A549 (cell line): ENCODE results near the gene KLK2. TPM values are rescaled to one million over a fixed set of nuclear protein-coding genes. Genes with fewer than 3 reads are reported as not detected.

Experiments
- ATAC-seq, 2 experiments: fragments of 200-7000 bp in 1 of 2; fragments of >200 bp in 1 of 2; cut with Nextera tagmentation in 1 of 2; cut with Tn5 transposase in 1 of 2; 3 replicates each; pipeline versions ENCODE4 v1.8.0 to v1.9.1; 2018 to 2020; ENCODE audit warnings: mild to moderate bottlenecking in 1 of 2, moderate library complexity in 1 of 2
- CTCF ChIA-PET: fragments of 300-600 bp; sonication (Branson Sonifier 250); formaldehyde crosslinking; extraction: SDS; loops from one replicate; lab custom pipeline; 2021; ENCODE audit warnings: antibody characterized with exemption, inconsistent platforms; lab: Yijun Ruan, JAX
- POLR2A ChIA-PET: fragments of 350-600 bp; formaldehyde crosslinking; extraction: SDS; loops from one replicate; lab custom pipeline; 2021; ENCODE audit warnings: antibody characterized with exemption, inconsistent platforms; lab: Yijun Ruan, JAX
- DNase-seq, 2 experiments: peaks; one replicate each; pipeline versions ENCODE4 v3.0.0 to v3.0.0-alpha.2; 2011 to 2016; ENCODE audit warnings: low read depth in 1 of 2, low spot score in 1 of 2
- FAIRE-seq: peaks from 2 replicates; lab custom pipeline; 2011; peaks lifted over from hg19 to GRCh38; lab: Jason Lieb, UNC
- H3K27ac ChIP-seq, 2 experiments: fragments of >200 bp; sonication (Bioruptor Twin); formaldehyde crosslinking; 3 replicates each; pipeline ENCODE4 v1.5.1; 2016 to 2017
- H3K4me1 ChIP-seq: fragments of >200 bp; sonication (Bioruptor Twin); formaldehyde crosslinking; 3 replicates; pipeline ENCODE4 v1.6.1; 2016
- H3K4me2 ChIP-seq: fragments of >200 bp; sonication (Bioruptor Twin); formaldehyde crosslinking; 3 replicates; pipeline ENCODE4 v1.6.1; 2016
- H3K4me3 ChIP-seq: fragments of >200 bp; sonication (Bioruptor Twin); formaldehyde crosslinking; 3 replicates; pipeline ENCODE4 v1.5.1; 2016
- H3K9me3 ChIP-seq: fragments of >200 bp; sonication (Bioruptor Twin); formaldehyde crosslinking; 3 replicates; pipeline ENCODE4 v1.6.1; 2016
- ATOH8 ChIP-seq: fragments of 250-450 bp; sonication (Bioruptor Pico); IDR thresholded peaks from 2 replicates; pipeline ENCODE4 v1.5.0; 2020; ENCODE audit warnings: low read depth, mild to moderate bottlenecking, moderate library complexity
- BHLHE40 ChIP-seq: IDR thresholded peaks from 2 replicates; pipeline ENCODE4 v1.6.1; 2012; ENCODE audit warnings: low read depth, low read length, inconsistent platforms
- CEBPB ChIP-seq, 2 experiments: fragments of >200 bp in 1 of 2; sonication (Bioruptor Twin) in 1 of 2; formaldehyde crosslinking in 1 of 2; IDR thresholded peaks; 2 replicates each; pipeline ENCODE4 v1.6.1; 2012 to 2016
- CHD4 ChIP-seq: fragments of 200-600 bp; sonication (generic); IDR thresholded peaks from 2 replicates; pipeline ENCODE4 v1.6.1; 2016; ENCODE audit warnings: antibody characterized with exemption, mild to moderate bottlenecking, borderline replicate concordance
- EHMT2 ChIP-seq: fragments of 200-600 bp; sonication (generic); IDR thresholded peaks from 2 replicates; pipeline ENCODE4 v1.6.1; 2016; ENCODE audit warnings: antibody characterized with exemption, low read depth, mild to moderate bottlenecking, moderate library complexity
- ELK1 ChIP-seq: fragments of 150-350 bp; IDR thresholded peaks from 2 replicates; pipeline ENCODE4 v1.6.1; 2014; ENCODE audit warnings: low read depth, mild to moderate bottlenecking, low read length
- ESRRA ChIP-seq: fragments of 150-350 bp; IDR thresholded peaks from 2 replicates; pipeline ENCODE4 v1.6.1; 2014; ENCODE audit warnings: mild to moderate bottlenecking, low read length, borderline replicate concordance
- FOSB ChIP-seq: fragments of 250-450 bp; sonication (Bioruptor Pico); IDR thresholded peaks from 2 replicates; pipeline ENCODE4 v1.5.0; 2020; ENCODE audit warnings: mild to moderate bottlenecking, moderate library complexity
- FOSL2 ChIP-seq, 2 experiments: fragments of 450-650 bp in 1 of 2; fragments of >200 bp in 1 of 2; sonication (Bioruptor Twin) in 1 of 2; formaldehyde crosslinking; IDR thresholded peaks; 2 replicates each; pipeline versions ENCODE4 v1.5.0 to v1.6.1; 2016 to 2020; ENCODE audit warnings: mild to moderate bottlenecking in 1 of 2, moderate library complexity in 1 of 2
- GATA3 ChIP-seq: IDR thresholded peaks from 2 replicates; pipeline ENCODE4 v1.6.1; 2012; ENCODE audit warnings: borderline replicate concordance
- HEYL ChIP-seq: fragments of 250-450 bp; sonication (Bioruptor Pico); IDR thresholded peaks from 2 replicates; pipeline ENCODE4 v1.8.0; 2021; ENCODE audit warnings: mild to moderate bottlenecking, moderate library complexity
- HOXB13 ChIP-seq: fragments of 250-450 bp; sonication (Bioruptor Pico); IDR thresholded peaks from 2 replicates; pipeline ENCODE4 v1.5.0; 2020; ENCODE audit warnings: low read depth, mild to moderate bottlenecking, moderate library complexity
- KDM5A ChIP-seq: fragments of 200-600 bp; sonication (generic); IDR thresholded peaks from 2 replicates; pipeline ENCODE4 v1.6.1; 2016; ENCODE audit warnings: antibody characterized with exemption, mild to moderate bottlenecking
- NPAS2 ChIP-seq: fragments of 250-450 bp; sonication (Bioruptor Pico); IDR thresholded peaks from 2 replicates; pipeline ENCODE4 v1.8.0; 2022; ENCODE audit warnings: mild to moderate bottlenecking, moderate library complexity, borderline replicate concordance
- PHF8 ChIP-seq: fragments of 200-600 bp; sonication (generic); IDR thresholded peaks from 2 replicates; pipeline ENCODE4 v1.6.1; 2016; ENCODE audit warnings: low read depth, mild to moderate bottlenecking, antibody characterized with exemption, moderate library complexity, borderline replicate concordance
- RAD21 ChIP-seq, 2 experiments: fragments of >200 bp in 1 of 2; sonication (Bioruptor Twin) in 1 of 2; formaldehyde crosslinking in 1 of 2; IDR thresholded peaks in 1 of 2; conservative IDR thresholded peaks in 1 of 2; 2 replicates in 1 of 2; 3 replicates in 1 of 2; pipeline ENCODE4 v1.6.1; 2012 to 2018; ENCODE audit warnings: inconsistent platforms in 1 of 2
- RARB ChIP-seq: fragments of 250-450 bp; sonication (Bioruptor Pico); IDR thresholded peaks from 2 replicates; pipeline ENCODE4 v1.8.0; 2021; ENCODE audit warnings: mild to moderate bottlenecking, moderate library complexity
- RCOR1 ChIP-seq: fragments of 150-350 bp; IDR thresholded peaks from 2 replicates; pipeline ENCODE4 v1.6.1; 2014; ENCODE audit warnings: antibody characterized with exemption, low read length, low read depth
- SREBF2 ChIP-seq: fragments of 450-650 bp; IDR thresholded peaks from 2 replicates; pipeline ENCODE4 v1.6.1; 2014; ENCODE audit warnings: mild to moderate bottlenecking, moderate library complexity
- TP53 ChIP-seq: fragments of 250-450 bp; sonication (Bioruptor Pico); IDR thresholded peaks from 2 replicates; pipeline ENCODE4 v1.5.0; 2021; ENCODE audit warnings: mild to moderate bottlenecking, moderate library complexity
- ZC3H11A ChIP-seq: fragments of 450-650 bp; IDR thresholded peaks from 2 replicates; pipeline ENCODE4 v1.6.1; 2014; ENCODE audit warnings: antibody characterized with exemption, mild to moderate bottlenecking
- ZFP36 ChIP-seq: fragments of 450-650 bp; IDR thresholded peaks from 2 replicates; pipeline ENCODE4 v1.6.1; 2014; ENCODE audit warnings: borderline replicate concordance; ENCODE audit not compliant: partially characterized antibody
- ZNF302 ChIP-seq: fragments of 250-450 bp; sonication (Bioruptor Pico); IDR thresholded peaks from 2 replicates; pipeline ENCODE4 v1.9.0; 2021; ENCODE audit warnings: inconsistent platforms, mild to moderate bottlenecking, moderate library complexity
- ZSCAN20 ChIP-seq: fragments of 250-450 bp; sonication (Bioruptor Pico); IDR thresholded peaks from 2 replicates; pipeline ENCODE4 v1.8.0; 2022; ENCODE audit warnings: mild to moderate bottlenecking, moderate library complexity
- WGBS: methylation state at CpG from one replicate; pipeline ENCODE4 v1.1.6; 2017; ENCODE audit errors: missing lambda C conversion rate; 5-methylcytosine and 5-hydroxymethylcytosine counted together
- polyA plus RNA-seq, 4 experiments: library from polyadenylated mRNA; depleted of rRNA in 3 of 4; stranded (reverse); fragments of >200 nt; fragmentation: RNase III in 1 of 4; extraction: RNeasy Plus Mini Kit Qiagen cat#74134 plus additional on column Dnase treatment in 1 of 4; gene quantifications; 2 replicates in 3 of 4; 3 replicates in 1 of 4; pipeline ENCODE4 v1.2.3, GENCODE V29; 2011 to 2017
- TF ChIP-seq, protein P1 (sequence below): fragments of >200 bp; sonication (Bioruptor Twin); formaldehyde crosslinking; IDR thresholded peaks from 2 replicates; pipeline ENCODE4 v1.6.1; 2016
- TF ChIP-seq, protein P2 (sequence below): IDR thresholded peaks from 2 replicates; pipeline ENCODE4 v1.6.1; 2012; ENCODE audit warnings: low read depth, borderline replicate concordance

The KLK2 gene
- polyA plus RNA-seq, 2 of the 4 experiments (the other 2 are of a cell fraction), result 0.21 to 0.49 TPM

DNA sequence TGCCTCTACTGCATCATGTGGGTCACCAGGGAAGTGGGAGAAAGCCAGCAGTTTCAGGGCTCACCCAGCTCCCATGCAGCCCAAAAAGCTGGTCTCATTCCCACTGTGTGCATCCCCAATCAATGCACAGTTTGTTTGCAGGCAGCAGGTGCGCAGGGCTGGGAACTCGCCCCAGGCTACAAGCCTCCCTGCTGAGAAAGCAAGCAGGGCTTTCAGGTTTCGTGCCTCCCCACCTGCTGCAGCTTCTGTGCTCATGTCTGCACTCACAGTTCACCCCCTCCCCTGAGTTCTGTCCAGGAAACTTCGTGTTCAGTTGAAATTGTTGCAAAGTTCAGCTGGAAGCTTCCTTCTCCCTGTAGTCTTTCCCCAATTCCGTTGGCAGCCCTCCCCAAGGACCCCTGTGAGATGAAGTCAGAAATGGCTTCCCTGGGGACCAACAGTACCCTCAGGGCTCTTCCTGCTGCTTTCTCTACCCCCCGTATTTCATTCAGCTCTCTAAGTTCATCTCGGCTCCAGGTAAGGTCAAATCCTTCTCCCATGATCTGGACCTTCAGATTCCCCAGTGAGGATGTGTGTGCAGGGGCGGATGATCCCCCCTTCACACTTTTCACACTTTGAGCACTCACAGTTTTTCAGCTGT, 28.8 kb upstream of the KLK2 start:
- CTCF ChIA-PET, result interaction anchor here (0.6 to 3.5 kb wide), 8 partner anchors 11 to 172 kb away, joined by 3 to 15 read pairs (median 4); partner anchors contain the start of gene KLK3

GRCh38 chr19:50850738-50851137, 22.5 kb upstream of the KLK2 start:
- TF ChIP-seq ELK1 (no peak), FOSB (CRISPR knock-in tag) (no peak), RCOR1 (no peak), SREBF2 (no peak), GATA3 (no peak), TP53 (CRISPR knock-in tag) (no peak), KDM5A (no peak), EHMT2 (no peak), HEYL (CRISPR knock-in tag) (no peak), RARB (no peak)
- FAIRE-seq (peak; percentile 23), DNase-seq (no peak), ATAC-seq (no peak)
- CTCF ChIA-PET, result no interaction called here
- no peak overlapping the region for H3K27ac ChIP-seq
- 8% methylated on average over 3 of the region's 3 CpGs for WGBS
- H3K4me3 ChIP-seq, result no peak overlapping the region
- POLR2A ChIA-PET, result no interaction called here
- no peaks in the 10 kb centered on the region for H3K9me3 ChIP-seq
- no peaks in the 10 kb centered on the region for H3K4me1 ChIP-seq
- no peak overlapping the region for H3K4me2 ChIP-seq

More for the DNA sequence above, 28.8 kb upstream of the KLK2 start:
- Histone ChIP-seq H3K9me3 (peaks cover 17% of the 10 kb centered on the region; the same call in 2 of the 3 replicates), H3K27ac (no peak overlapping the region), H3K4me1 (no peaks in the 10 kb centered on the region), H3K4me2 (no peak overlapping the region), H3K4me3 (no peak overlapping the region)
- FAIRE-seq, result no peak
- POLR2A ChIA-PET, result no interaction called here
- DNase-seq, result no peak
- TF ChIP-seq PHF8, result no peak
- no peak for TF ChIP-seq ZC3H11A
- TF ChIP-seq FOSL2 (IDR thresholded peaks at IDR 0.05), result no peak
- no peak for TF ChIP-seq FOSL2 (CRISPR knock-in tag; IDR thresholded peaks at IDR 0.05)
- TF ChIP-seq TP53 (CRISPR knock-in tag), result no peak
- TF ChIP-seq CEBPB (IDR thresholded peaks at IDR 0.05), result no peak
- 3% methylated on average over 8 of the region's 8 CpGs for whole genome bisulfite sequencing
- ATAC-seq, result no peak

DNA sequence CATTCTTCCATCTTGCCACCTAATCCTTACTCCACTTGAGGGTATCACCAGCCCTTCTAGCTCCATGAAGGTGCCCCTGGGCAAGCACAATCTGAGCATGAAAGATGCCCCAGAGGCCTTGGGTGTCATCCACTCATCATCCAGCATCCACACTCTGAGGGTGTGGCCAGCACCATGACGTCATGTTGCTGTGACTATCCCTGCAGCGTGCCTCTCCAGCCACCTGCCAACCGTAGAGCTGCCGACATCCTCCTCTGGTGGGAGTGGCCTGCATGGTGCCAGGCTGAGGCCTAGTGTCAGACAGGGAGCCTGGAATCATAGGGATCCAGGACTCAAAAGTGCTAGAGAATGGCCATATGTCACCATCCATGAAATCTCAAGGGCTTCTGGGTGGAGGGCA, 21.6 kb upstream of the KLK2 start:
- no peaks in the 10 kb centered on the region for H3K4me1 ChIP-seq
- TF ChIP-seq EHMT2, result no peak
- no peak for TF ChIP-seq ZSCAN20
- no peak for TF ChIP-seq CEBPB (IDR thresholded peaks at IDR 0.05)
- no peak for TF ChIP-seq BHLHE40
- no peak for TF ChIP-seq CHD4
- no peak for TF ChIP-seq ZFP36
- ATAC-seq, result no peak
- DNase-seq, result no peak
- no peaks in the 10 kb centered on the region for H3K9me3 ChIP-seq
- CTCF ChIA-PET, result interaction anchor here (0.6 kb wide), 1 partner anchor 249 kb away, joined by 8 read pairs; no protein-coding TSS in a partner anchor
- no peak overlapping the region for H3K4me3 ChIP-seq
- no peak overlapping the region for H3K27ac ChIP-seq
- 29% methylated on average over 4 of the region's 4 CpGs for WGBS
- no peak for FAIRE-seq
- POLR2A ChIA-PET, result no interaction called here
- no peak overlapping the region for H3K4me2 ChIP-seq

DNA sequence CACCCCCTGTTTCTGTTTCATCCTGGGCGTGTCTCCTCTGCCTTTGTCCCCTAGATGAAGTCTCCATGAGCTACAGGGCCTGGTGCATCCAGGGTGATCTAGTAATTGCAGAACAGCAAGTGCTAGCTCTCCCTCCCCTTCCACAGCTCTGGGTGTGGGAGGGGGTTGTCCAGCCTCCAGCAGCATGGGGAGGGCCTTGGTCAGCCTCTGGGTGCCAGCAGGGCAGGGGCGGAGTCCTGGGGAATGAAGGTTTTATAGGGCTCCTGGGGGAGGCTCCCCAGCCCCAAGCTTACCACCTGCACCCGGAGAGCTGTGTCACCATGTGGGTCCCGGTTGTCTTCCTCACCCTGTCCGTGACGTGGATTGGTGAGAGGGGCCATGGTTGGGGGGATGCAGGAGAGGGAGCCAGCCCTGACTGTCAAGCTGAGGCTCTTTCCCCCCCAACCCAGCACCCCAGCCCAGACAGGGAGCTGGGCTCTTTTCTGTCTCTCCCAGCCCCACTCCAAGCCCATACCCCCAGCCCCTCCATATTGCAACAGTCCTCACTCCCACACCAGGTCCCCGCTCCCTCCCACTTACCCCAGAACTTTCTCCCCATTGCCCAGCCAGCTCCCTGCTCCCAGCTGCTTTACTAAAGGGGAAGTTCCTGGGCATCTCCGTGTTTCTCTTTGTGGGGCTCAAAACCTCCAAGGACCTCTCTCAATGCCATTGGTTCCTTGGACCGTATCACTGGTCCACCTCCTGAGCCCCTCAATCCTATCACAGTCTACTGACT, 18.4 kb upstream of the KLK2 start, which contains the start of gene KLK3:
Gene KLK3, plus strand, starts transcription at position 280 of the 775 bp plus-strand sequence. Its CDS starts 41 bp downstream, at position 321.
- ATAC-seq, result no peak; a peak in 1 of 6 replicates
- ChIA-PET CTCF (interaction anchor here (1.1 to 1.9 kb wide), 6 partner anchors 10 to 67 kb away, joined by 3 to 5 read pairs (median 3); no protein-coding TSS in a partner anchor), POLR2A (no interaction called here)
- DNase-seq, result no peak
- Histone ChIP-seq H3K9me3 (peaks cover 1% of the 10 kb centered on the region; the same call in 1 of the 3 replicates), H3K27ac (no peak within 1 kb of the TSS), H3K4me2 (no peak within 1 kb of the TSS), H3K4me1 (no peaks in the 10 kb centered on the region), H3K4me3 (no peak within 1 kb of the TSS)
- 7% methylated on average over 8 of the region's 9 CpGs for WGBS
- FAIRE-seq, result no peak
- TF ChIP-seq TP53 (CRISPR knock-in tag) (no peak), NPAS2 (CRISPR knock-in tag) (no peak), HEYL (CRISPR knock-in tag) (no peak), HOXB13 (CRISPR knock-in tag) (no peak), ZSCAN20 (no peak), RAD21 (conservative IDR thresholded peaks at IDR 0.05 in 1 of 2, IDR thresholded peaks at IDR 0.05 in 1 of 2) (no peak), ZNF302 (CRISPR knock-in tag) (no peak), ESRRA (no peak), ATOH8 (CRISPR knock-in tag) (no peak), RARB (no peak)
- TF ChIP-seq, protein P1, sequence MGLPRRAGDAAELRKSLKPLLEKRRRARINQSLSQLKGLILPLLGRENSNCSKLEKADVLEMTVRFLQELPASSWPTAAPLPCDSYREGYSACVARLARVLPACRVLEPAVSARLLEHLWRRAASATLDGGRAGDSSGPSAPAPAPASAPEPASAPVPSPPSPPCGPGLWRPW, result no peak
- TF ChIP-seq, protein P2, sequence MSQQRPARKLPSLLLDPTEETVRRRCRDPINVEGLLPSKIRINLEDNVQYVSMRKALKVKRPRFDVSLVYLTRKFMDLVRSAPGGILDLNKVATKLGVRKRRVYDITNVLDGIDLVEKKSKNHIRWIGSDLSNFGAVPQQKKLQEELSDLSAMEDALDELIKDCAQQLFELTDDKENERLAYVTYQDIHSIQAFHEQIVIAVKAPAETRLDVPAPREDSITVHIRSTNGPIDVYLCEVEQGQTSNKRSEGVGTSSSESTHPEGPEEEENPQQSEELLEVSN, result no peak
